GM06990 (cell line): ENCODE measurements around the gene ARL15.

ENCODE experiments used
- DNase-seq: peaks from one replicate; pipeline ENCODE4 v3.0.0-alpha.2; 2011; ENCODE audit not compliant: insufficient read length; ENCODE audit errors: extremely low read depth
- H3K27me3 ChIP-seq: replicated peaks from 2 replicates; pipeline ENCODE4 v1.6.0; 2011; ENCODE audit warnings: low read length; ENCODE audit not compliant: control insufficient read depth, insufficient read depth
- H3K36me3 ChIP-seq: 2 replicates; pipeline ENCODE4 v1.5.1; 2011; ENCODE audit warnings: low read length; ENCODE audit not compliant: control insufficient read depth, insufficient read depth
- H3K4me3 ChIP-seq: replicated peaks from 2 replicates; pipeline ENCODE4 v1.5.1; 2011; ENCODE audit warnings: low read depth, mild to moderate bottlenecking, control low read depth, low read length
- CTCF ChIP-seq: IDR thresholded peaks from 2 replicates; pipeline ENCODE4 v1.5.1; 2011; ENCODE audit warnings: low read length, control low read depth, mild to moderate bottlenecking, inconsistent platforms; ENCODE audit not compliant: insufficient read depth, poor library complexity, severe bottlenecking

ARL15 gene

GRCh38 chr5:54217826-54218503 lies 92.4 kb downstream of the ARL15 start:
- no peaks in the 10 kb centered on the region for H3K27me3 ChIP-seq
- peak; percentile 64 for TF ChIP-seq CTCF
- H3K36me3 ChIP-seq, result no peaks in the 10 kb centered on the region
- no peak overlapping the region for H3K4me3 ChIP-seq
- DNase-seq, result no peak

GRCh38 chr5:54215233-54215736 lies 95.1 kb downstream of the ARL15 start:
- H3K4me3 ChIP-seq, result no peak overlapping the region
- H3K36me3 ChIP-seq, result no peaks in the 10 kb centered on the region
- DNase-seq, result no peak
- no peak for TF ChIP-seq CTCF
- H3K27me3 ChIP-seq, result no peaks in the 10 kb centered on the region

DNA sequence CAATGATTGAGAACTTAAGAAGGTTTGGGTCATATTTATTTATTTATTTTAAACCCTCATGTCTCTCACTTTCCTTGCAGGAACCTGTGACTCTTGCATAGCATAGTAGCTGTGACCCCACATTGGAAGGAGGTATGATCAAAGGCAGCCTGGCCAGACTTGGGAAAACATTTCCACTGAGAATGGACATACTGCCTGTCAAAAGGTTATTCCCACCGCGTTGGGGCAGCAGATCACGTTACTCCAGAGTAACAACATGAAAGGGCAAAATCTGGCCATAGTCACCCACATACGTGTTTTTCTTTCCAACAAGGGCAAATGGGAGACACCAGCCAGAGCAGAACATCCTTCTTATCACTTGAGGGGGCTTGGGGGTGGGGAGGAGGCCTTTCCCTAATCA lies 95.7 kb downstream of the ARL15 start:
- no peaks in the 10 kb centered on the region for H3K27me3 ChIP-seq
- H3K4me3 ChIP-seq, result no peak overlapping the region
- no peak for TF ChIP-seq CTCF
- DNase-seq, result no peak
- no peaks in the 10 kb centered on the region for H3K36me3 ChIP-seq

DNA sequence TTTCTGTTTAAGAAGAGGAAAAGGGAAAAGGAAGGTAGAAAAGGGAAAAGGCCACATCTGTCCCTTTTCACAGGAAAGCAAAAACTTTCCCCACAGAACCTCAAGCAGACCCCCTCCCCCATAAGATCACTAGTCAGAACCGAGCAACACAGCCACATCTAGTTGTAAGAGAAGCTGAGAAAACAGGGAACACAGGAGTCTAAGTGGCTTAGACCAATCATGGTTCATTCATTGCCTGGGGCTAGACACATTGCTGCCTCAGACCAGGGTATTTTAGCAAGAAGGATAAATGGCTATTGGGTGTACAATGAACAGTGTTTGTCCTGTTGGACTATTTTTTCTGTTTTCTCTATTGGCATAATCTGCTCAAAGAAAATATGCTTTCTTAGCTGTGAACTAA lies 98.0 kb downstream of the ARL15 start:
- no peak overlapping the region for H3K4me3 ChIP-seq
- no peaks in the 10 kb centered on the region for H3K27me3 ChIP-seq
- no peak for TF ChIP-seq CTCF
- no peak for DNase-seq
- no peaks in the 10 kb centered on the region for H3K36me3 ChIP-seq

DNA sequence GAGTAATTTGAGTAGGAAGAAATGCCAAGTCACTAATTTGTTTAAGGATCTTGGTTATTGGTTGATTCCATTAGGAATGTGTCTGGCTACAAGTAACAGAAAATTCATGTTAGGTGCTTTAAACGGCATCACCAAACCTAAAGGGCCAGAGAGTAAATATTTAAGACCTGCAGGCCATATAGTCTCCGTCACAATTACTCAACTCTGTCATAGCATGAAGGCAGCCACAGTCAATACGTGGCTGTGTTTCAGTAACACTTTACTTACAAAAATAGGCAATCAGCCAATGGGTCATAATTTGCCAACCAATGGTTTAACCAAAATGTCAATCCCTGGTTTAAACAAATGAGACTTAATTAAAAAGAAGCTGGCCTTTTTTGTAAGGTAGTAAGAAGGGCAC lies 98.5 kb downstream of the ARL15 start:
- Histone ChIP-seq H3K4me3 (no peak overlapping the region), H3K36me3 (no peaks in the 10 kb centered on the region), H3K27me3 (no peaks in the 10 kb centered on the region)
- TF ChIP-seq CTCF, result no peak
- no peak for DNase-seq

GRCh38 chr5:54207566-54207965 lies 102.8 kb downstream of the ARL15 start:
- no peaks in the 10 kb centered on the region for H3K36me3 ChIP-seq
- no peak overlapping the region for H3K4me3 ChIP-seq
- H3K27me3 ChIP-seq, result no peaks in the 10 kb centered on the region
- DNase-seq, result no peak
- no peak for TF ChIP-seq CTCF
